GM12873 (cell line): Measurements from ENCODE around the gene UBAP1.

Source experiments
- TF ChIP-seq, protein P1 (sequence below): IDR thresholded peaks from 2 replicates; pipeline ENCODE4 v1.5.1; 2012; ENCODE audit warnings: low read depth, mild to moderate bottlenecking, moderate library complexity, low read length, control low read depth; ENCODE audit not compliant: insufficient read depth; ENCODE audit errors: missing control alignments

The UBAP1 gene

DNA sequence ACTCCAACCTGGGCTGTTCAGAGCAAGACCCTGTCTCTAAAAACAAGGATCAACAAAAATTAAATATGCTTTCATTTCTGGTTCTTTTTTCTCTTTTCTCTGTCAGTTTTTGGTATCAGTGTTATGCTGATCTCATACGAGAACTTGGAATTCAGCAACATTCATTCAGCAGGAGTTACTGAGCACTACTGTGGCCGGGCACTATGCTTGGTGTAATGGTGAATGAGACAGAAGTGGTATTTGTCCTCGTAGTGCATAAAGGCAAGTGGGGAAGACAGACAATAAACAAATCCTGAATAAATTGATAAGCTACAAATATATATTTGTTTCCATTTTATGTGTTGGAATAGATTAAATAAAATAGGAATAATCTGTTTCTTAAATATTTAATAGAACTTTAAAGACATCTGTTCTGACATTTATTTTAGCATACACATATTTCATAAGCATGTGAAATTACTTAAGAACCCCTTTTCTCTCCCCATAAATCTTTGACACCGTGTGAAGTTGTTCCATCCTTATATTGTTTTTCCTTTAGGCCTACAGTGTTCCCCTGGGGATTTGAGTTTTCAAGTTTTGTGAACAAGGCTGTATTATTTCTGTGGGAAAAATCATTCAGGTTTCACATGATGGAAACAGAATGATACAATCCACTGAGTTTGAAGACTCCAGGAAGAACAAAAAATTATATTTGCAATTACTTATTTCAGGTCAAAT is 24.6 kb downstream of the UBAP1 start:
- TF ChIP-seq, protein P1, sequence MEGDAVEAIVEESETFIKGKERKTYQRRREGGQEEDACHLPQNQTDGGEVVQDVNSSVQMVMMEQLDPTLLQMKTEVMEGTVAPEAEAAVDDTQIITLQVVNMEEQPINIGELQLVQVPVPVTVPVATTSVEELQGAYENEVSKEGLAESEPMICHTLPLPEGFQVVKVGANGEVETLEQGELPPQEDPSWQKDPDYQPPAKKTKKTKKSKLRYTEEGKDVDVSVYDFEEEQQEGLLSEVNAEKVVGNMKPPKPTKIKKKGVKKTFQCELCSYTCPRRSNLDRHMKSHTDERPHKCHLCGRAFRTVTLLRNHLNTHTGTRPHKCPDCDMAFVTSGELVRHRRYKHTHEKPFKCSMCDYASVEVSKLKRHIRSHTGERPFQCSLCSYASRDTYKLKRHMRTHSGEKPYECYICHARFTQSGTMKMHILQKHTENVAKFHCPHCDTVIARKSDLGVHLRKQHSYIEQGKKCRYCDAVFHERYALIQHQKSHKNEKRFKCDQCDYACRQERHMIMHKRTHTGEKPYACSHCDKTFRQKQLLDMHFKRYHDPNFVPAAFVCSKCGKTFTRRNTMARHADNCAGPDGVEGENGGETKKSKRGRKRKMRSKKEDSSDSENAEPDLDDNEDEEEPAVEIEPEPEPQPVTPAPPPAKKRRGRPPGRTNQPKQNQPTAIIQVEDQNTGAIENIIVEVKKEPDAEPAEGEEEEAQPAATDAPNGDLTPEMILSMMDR: no peak

DNA sequence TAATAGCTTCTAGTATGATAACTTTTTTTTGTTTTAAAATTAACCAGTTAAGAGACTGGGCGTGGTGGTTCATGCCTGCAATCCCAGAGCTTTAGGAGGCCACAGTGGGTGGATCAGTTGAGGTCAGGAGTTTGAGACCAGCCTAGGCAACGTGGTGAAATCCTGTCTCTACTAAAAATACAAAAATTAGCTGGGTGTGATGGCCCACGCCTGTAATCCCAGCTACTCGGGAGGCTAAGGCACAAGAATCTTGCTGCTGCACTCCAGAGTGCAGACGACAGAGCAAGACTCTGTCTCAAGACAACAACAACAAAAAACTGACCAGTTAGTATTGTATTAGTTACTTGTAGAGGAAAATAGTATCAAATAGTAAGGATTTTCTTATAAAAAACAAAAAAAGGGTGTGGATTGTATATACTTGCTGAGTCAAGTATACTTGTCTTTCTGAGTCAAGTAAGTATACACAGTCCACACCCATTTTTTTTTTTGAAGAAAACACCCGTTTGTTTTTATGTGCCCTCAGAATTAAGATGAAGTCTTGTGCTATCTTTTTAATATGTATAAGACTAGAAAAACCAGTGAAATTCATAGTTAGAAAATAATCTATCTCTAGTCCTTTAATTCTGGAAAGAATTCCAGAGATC is 25.3 kb downstream of the UBAP1 start:
- TF ChIP-seq, protein P1: no peak

DNA sequence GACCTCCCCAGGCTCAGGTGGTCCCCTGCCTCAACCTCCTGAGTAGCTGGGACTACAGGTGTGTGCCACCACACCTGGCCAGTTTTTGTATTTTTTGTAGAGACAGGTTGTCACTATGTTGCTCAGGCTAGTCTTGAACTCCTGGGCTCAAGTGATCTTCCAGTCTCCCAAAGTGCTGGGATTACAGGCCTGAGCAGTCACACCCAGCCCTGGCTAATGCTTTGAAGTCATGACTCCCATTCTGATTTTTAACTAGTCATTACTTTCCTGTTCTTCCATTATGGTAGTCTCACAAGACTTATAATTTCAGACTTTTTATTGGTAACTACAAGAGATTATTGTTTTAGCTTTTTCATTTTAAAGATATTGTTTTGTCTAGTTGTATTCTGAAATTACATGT is 26.3 kb downstream of the UBAP1 start:
- TF ChIP-seq, protein P1: no peak

DNA sequence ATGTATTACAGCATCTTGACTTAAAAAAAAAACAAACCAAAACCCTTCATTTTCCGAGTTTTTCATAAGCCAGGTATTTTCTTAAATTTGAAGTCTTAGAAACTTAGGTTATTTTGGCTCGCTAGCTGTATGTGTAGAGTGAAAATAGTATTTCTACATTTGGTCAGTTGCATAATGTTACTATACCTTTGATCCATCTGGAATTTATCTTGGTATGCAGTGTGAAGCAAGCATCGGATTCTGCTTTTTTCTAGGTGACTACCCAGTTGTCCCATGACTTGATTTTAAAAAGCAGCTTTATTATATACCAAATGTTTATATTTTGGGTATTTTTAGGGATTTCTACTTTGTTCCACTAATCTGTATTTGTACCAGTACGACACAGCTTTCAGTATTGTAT is 27.7 kb downstream of the UBAP1 start:
- TF ChIP-seq, protein P1: no peak

DNA sequence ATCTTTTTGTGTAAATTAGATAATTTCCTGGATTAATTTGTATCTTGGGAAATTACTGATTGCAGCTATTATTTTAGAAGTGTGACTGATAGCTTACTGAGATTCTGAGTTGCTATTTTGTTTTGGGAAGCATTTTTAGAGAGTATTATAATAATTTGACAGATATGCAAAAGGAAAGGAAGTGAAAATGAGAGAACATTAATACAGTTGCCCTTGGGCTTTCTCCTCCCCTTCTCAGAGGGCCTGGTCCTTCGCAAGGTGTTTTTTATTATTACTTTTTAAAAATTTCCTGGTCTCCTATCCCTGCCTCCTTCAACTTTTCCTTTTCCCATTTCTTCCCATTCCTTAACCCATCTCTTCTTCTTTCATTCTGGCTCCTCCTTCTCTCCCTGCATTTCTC is 32.6 kb downstream of the UBAP1 start:
- TF ChIP-seq, protein P1: no peak

DNA sequence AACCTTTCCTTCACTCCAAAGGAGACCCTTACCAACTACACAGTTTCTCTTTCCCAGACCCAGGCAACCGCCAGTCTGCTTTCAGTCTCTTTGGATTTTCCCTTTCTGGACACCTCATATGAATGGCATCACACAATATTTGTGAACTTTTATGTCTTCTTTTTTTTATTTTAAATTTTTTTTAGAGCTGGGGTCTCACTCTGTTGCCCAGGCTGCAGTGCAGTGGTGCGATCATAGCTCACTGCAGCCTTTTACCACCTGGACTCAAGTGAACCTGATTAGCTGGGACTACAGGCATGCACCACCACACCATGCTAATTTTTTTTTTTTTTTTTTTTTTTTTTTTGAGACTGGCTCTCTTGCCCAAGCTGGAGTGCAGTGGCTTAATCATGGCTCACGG is 37.5 kb downstream of the UBAP1 start:
- TF ChIP-seq, protein P1: no peak

DNA sequence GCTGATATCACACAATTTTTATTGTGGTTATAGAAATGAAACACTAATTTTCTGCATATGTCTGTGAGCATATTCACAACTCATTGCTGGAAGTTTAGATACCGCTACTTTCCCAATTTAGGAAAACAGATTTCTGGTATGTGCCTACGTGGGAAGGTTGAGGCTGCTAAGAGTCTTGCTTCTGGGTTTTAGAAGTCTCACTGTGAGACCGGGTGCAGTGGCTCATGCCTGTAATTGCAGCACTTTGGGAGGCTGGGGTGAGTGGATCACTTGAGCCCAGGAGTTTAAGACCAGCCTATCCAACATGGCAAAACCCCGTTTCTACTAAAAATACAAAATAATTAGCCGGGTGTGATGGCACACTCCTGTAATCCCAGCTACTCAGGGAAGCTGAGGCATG is 39.6 kb downstream of the UBAP1 start:
- TF ChIP-seq, protein P1: no peak
